ENCODE results near the gene FBXW7.

DNA sequence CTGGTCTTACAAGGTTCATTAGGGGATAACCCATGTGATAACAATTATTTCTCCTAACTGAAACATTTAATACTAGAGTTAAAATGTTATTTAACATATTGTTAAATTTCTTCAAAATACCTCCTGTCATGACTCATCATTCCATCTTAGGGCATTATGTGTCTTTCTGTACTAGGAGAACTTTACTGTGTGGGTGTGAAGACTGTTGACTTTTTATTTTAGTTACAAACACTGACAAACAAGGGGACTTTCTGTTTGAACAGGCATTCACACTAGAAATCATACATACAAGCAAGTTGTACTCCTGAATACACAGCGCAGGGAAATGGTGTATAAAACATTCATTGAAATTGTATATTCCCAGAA is 175.9 kb downstream of the FBXW7 start:
- TF ChIP-seq ZNF274 (IDR thresholded peaks at IDR 0.05; ENCODE audit: borderline replicate concordance, extremely low read depth, low read length) (no peak), SP1 (IDR thresholded peaks at IDR 0.05; ENCODE audit: low read depth, low read length) (no peak), SIX5 (IDR thresholded peaks at IDR 0.05; ENCODE audit: low read depth, low read length) (no peak), RFX5 (IDR thresholded peaks at IDR 0.05; ENCODE audit: borderline replicate concordance, low read depth, low read length) (no peak), CBX8 (IDR thresholded peaks at IDR 0.05; ENCODE audit: borderline replicate concordance, low read depth, low read length) (no peak), FOSL1 (IDR thresholded peaks at IDR 0.05; ENCODE audit: insufficient read depth, low read depth, low read length) (no peak), TCF12 (IDR thresholded peaks at IDR 0.05; ENCODE audit: low read depth, low read length) (no peak), EZH2 (IDR thresholded peaks at IDR 0.05; ENCODE audit: low read depth, low read length, severe bottlenecking) (no peak), TAF1 (IDR thresholded peaks at IDR 0.05; ENCODE audit: low read depth, low read length) (no peak)
- TF ChIP-seq, protein P1, sequence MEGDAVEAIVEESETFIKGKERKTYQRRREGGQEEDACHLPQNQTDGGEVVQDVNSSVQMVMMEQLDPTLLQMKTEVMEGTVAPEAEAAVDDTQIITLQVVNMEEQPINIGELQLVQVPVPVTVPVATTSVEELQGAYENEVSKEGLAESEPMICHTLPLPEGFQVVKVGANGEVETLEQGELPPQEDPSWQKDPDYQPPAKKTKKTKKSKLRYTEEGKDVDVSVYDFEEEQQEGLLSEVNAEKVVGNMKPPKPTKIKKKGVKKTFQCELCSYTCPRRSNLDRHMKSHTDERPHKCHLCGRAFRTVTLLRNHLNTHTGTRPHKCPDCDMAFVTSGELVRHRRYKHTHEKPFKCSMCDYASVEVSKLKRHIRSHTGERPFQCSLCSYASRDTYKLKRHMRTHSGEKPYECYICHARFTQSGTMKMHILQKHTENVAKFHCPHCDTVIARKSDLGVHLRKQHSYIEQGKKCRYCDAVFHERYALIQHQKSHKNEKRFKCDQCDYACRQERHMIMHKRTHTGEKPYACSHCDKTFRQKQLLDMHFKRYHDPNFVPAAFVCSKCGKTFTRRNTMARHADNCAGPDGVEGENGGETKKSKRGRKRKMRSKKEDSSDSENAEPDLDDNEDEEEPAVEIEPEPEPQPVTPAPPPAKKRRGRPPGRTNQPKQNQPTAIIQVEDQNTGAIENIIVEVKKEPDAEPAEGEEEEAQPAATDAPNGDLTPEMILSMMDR (IDR thresholded peaks at IDR 0.05; ENCODE audit: control extremely low read depth in 1 of 3, insufficient read depth in 1 of 3, low read depth in 1 of 3, low read length in 3 of 3), result no peak
